Measurements from ENCODE around the gene UBE2F. TPM values are rescaled to one million over a fixed set of nuclear protein-coding genes. Genes with fewer than 3 reads are reported as not detected.
"Not testable (repeated sequence)": the region's sequence is repeated elsewhere in the genome, so short reads cannot be mapped to it uniquely, and the experiment has no call there.

UBE2F gene
- total RNA-seq, 1 donor from 2014 or later: 62.3 TPM

- no peak overlapping the region for H3K4me3 ChIP-seq (ENCODE audit: low read depth, low read length)
- no peak for DNase-seq (ENCODE audit: low read depth)
- H3K36me3 ChIP-seq (ENCODE audit: control insufficient read depth, insufficient read depth, low read length): no peaks in the 10 kb centered on the region
- H3K27me3 ChIP-seq (ENCODE audit: control insufficient read depth, insufficient read depth, low read length): no peaks in the 10 kb centered on the region
- TF ChIP-seq CTCF (IDR thresholded peaks at IDR 0.05; ENCODE audit: insufficient read depth, low read length, poor library complexity, severe bottlenecking): no peak
Measured at GRCh38 chr2:238066218-238066617, 99.4 kb downstream of the UBE2F start.

GRCh38 chr2:238066718-238067117, 99.9 kb downstream of the UBE2F start:
- not testable (repeated sequence) for H3K4me3 ChIP-seq (ENCODE audit: low read depth, low read length); DNase-seq (ENCODE audit: low read depth); H3K36me3 ChIP-seq (ENCODE audit: control insufficient read depth, insufficient read depth, low read length); H3K27me3 ChIP-seq (ENCODE audit: control insufficient read depth, insufficient read depth, low read length)

- H3K27me3 ChIP-seq (ENCODE audit: control insufficient read depth, insufficient read depth, low read length): no peaks in the 10 kb centered on the region
- no peaks in the 10 kb centered on the region for H3K36me3 ChIP-seq (ENCODE audit: control insufficient read depth, insufficient read depth, low read length)
- TF ChIP-seq CTCF (IDR thresholded peaks at IDR 0.05; ENCODE audit: insufficient read depth, low read length, poor library complexity, severe bottlenecking): no peak
- no peak overlapping the region for H3K4me3 ChIP-seq (ENCODE audit: low read depth, low read length)
- DNase-seq (ENCODE audit: low read depth): no peak
Measured at GRCh38 chr2:238067939-238068338, 101.1 kb downstream of the UBE2F start.

- Histone ChIP-seq H3K36me3 (ENCODE audit: control insufficient read depth, insufficient read depth, low read length) (no peaks in the 10 kb centered on the region), H3K4me3 (ENCODE audit: low read depth, low read length) (no peak overlapping the region), H3K27me3 (ENCODE audit: control insufficient read depth, insufficient read depth, low read length) (no peaks in the 10 kb centered on the region)
- no peak for TF ChIP-seq CTCF (IDR thresholded peaks at IDR 0.05; ENCODE audit: insufficient read depth, low read length, poor library complexity, severe bottlenecking)
- no peak for DNase-seq (ENCODE audit: low read depth)
Measured at GRCh38 chr2:238069021-238069709, 102.4 kb downstream of the UBE2F start.

GRCh38 chr2:238069877-238070276, 103.1 kb downstream of the UBE2F start:
- DNase-seq (ENCODE audit: low read depth): no peak
- Histone ChIP-seq H3K36me3 (ENCODE audit: control insufficient read depth, insufficient read depth, low read length) (no peaks in the 10 kb centered on the region), H3K27me3 (ENCODE audit: control insufficient read depth, insufficient read depth, low read length) (no peaks in the 10 kb centered on the region), H3K4me3 (ENCODE audit: low read depth, low read length) (no peak overlapping the region)
- TF ChIP-seq CTCF (IDR thresholded peaks at IDR 0.05; ENCODE audit: insufficient read depth, low read length, poor library complexity, severe bottlenecking): no peak

GRCh38 chr2:238075397-238075796, 108.6 kb downstream of the UBE2F start:
- no peak for TF ChIP-seq CTCF (IDR thresholded peaks at IDR 0.05; ENCODE audit: insufficient read depth, low read length, poor library complexity, severe bottlenecking)
- H3K36me3 ChIP-seq (ENCODE audit: control insufficient read depth, insufficient read depth, low read length): no peaks in the 10 kb centered on the region
- no peaks in the 10 kb centered on the region for H3K27me3 ChIP-seq (ENCODE audit: control insufficient read depth, insufficient read depth, low read length)
- DNase-seq (ENCODE audit: low read depth): no peak
- no peak overlapping the region for H3K4me3 ChIP-seq (ENCODE audit: low read depth, low read length)
